ENCODE data around the gene ZBTB47. TPM values are rescaled to one million over a fixed set of nuclear protein-coding genes. Genes with fewer than 3 reads are reported as not detected.

Gene ZBTB47
- total and polyA plus RNA-seq, 2 donors (not counting 1 experiment from before 2014, with no cell fraction given), result 15.6 to 49.4 TPM

GRCh38 chr3:42661593-42662022 is 8.1 kb downstream of the ZBTB47 start:
- H3K9me3 ChIP-seq (ENCODE audit: control insufficient read depth, insufficient read depth, low read depth, low read length), result no peaks in the 10 kb centered on the region
- peaks cover 4% of the 10 kb centered on the region for H3K4me1 ChIP-seq (ENCODE audit: control insufficient read depth, extremely low read depth, insufficient read depth, low read length)
- no peaks in the 10 kb centered on the region for H3K27me3 ChIP-seq (ENCODE audit: control insufficient read depth, insufficient read depth, low read length)
- TF ChIP-seq CTCF (conservative IDR thresholded peaks at IDR 0.05 in 1 of 2, IDR thresholded peaks at IDR 0.05 in 1 of 2; ENCODE audit: low read depth in 1 of 2, low read length in 2 of 2) (no peak), EZH2 (IDR thresholded peaks at IDR 0.05; ENCODE audit: low read length, missing control alignments) (no peak)
- no peak overlapping the region for H3K4me3 ChIP-seq (replicated peaks in 1 of 4; ENCODE audit: control extremely low read depth in 1 of 4, insufficient read depth in 1 of 4, low read depth in 3 of 4, low read length in 4 of 4)
- no peaks in the 10 kb centered on the region for H4K20me1 ChIP-seq (ENCODE audit: control insufficient read depth, extremely low read depth, insufficient read depth, low read length)
- no peak overlapping the region for H2AFZ ChIP-seq (ENCODE audit: low read length)
- no peak overlapping the region for H3K27ac ChIP-seq (ENCODE audit: insufficient read depth, low read length)
- H3K36me3 ChIP-seq (ENCODE audit: control insufficient read depth, insufficient read depth, low read length), result peaks cover 17% of the 10 kb centered on the region
- H3K9ac ChIP-seq (ENCODE audit: insufficient read depth, low read length), result no peak overlapping the region
- H3K79me2 ChIP-seq (ENCODE audit: control insufficient read depth, insufficient read depth, low read length), result peaks cover 3% of the 10 kb centered on the region
- H3K4me2 ChIP-seq (ENCODE audit: extremely low read depth, insufficient read depth, low read length), result no peak overlapping the region
- DNase-seq (ENCODE audit: low read depth in 2 of 2), result no peak

DNA sequence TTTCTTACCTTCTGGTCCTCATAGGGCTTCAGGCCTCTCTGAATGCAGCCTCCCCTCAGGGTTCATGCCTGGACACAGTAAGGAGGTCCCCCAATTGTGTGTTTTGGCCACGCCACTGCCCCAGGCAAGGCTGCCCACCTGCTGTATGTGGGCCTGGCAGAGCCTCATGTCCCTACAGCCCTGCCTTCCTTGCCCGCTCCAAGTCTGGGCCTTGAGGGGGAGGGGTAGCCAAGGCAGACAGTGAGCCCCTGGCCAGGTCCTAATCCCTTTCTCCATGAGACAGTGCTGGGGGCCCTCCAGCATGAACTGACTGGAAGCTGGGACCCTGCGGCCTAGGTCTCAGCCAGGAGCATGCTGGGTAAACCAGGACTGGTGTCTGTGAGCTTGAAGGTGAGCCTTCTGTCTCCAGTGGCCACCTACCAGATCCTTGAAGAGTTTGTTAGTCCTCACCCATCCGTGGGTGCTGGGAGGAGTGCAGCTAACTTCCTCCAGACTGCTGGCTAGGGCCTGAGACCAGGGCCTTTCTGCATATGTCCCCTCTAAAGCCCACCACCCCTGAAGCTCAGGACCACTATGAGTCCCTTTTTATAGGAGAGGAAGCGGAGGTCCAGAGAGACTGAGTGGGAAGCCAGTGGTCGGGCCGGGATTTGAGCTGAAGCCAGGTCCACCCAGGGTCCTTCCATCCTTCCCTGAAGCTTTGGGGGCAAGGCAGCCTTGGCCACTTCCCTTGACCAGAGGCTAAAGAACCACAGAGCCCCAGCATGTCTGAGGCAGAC is 8.7 kb downstream of the ZBTB47 start:
- TF ChIP-seq CTCF (conservative IDR thresholded peaks at IDR 0.05 in 1 of 2, IDR thresholded peaks at IDR 0.05 in 1 of 2; ENCODE audit: low read depth in 1 of 2, low read length in 2 of 2) (no peak), EZH2 (IDR thresholded peaks at IDR 0.05; ENCODE audit: low read length, missing control alignments) (no peak)
- Histone ChIP-seq H3K9ac (ENCODE audit: insufficient read depth, low read length) (no peak overlapping the region), H3K4me2 (ENCODE audit: extremely low read depth, insufficient read depth, low read length) (no peak overlapping the region), H3K27me3 (ENCODE audit: control insufficient read depth, insufficient read depth, low read length) (no peaks in the 10 kb centered on the region), H3K36me3 (ENCODE audit: control insufficient read depth, insufficient read depth, low read length) (peaks cover 17% of the 10 kb centered on the region), H4K20me1 (ENCODE audit: control insufficient read depth, extremely low read depth, insufficient read depth, low read length) (no peaks in the 10 kb centered on the region), H2AFZ (ENCODE audit: low read length) (no peak overlapping the region), H3K4me3 (replicated peaks in 1 of 4; ENCODE audit: control extremely low read depth in 1 of 4, insufficient read depth in 1 of 4, low read depth in 3 of 4, low read length in 4 of 4) (no peak overlapping the region), H3K27ac (ENCODE audit: insufficient read depth, low read length) (no peak overlapping the region), H3K79me2 (ENCODE audit: control insufficient read depth, insufficient read depth, low read length) (no peaks in the 10 kb centered on the region), H3K9me3 (ENCODE audit: control insufficient read depth, insufficient read depth, low read depth, low read length) (no peaks in the 10 kb centered on the region), H3K4me1 (ENCODE audit: control insufficient read depth, extremely low read depth, insufficient read depth, low read length) (peaks cover 4% of the 10 kb centered on the region)
- DNase-seq (ENCODE audit: low read depth in 2 of 2), result no peak

GRCh38 chr3:42662813-42663535 is 9.5 kb downstream of the ZBTB47 start:
- H3K4me3 ChIP-seq (replicated peaks in 1 of 4; ENCODE audit: control extremely low read depth in 1 of 4, insufficient read depth in 1 of 4, low read depth in 3 of 4, low read length in 4 of 4), result no peak overlapping the region
- TF ChIP-seq EZH2 (IDR thresholded peaks at IDR 0.05; ENCODE audit: low read length, missing control alignments), result no peak
- TF ChIP-seq CTCF (conservative IDR thresholded peaks at IDR 0.05 in 1 of 2, IDR thresholded peaks at IDR 0.05 in 1 of 2; ENCODE audit: low read depth in 1 of 2, low read length in 2 of 2), result no peak
- no peaks in the 10 kb centered on the region for H4K20me1 ChIP-seq (ENCODE audit: control insufficient read depth, extremely low read depth, insufficient read depth, low read length)
- no peaks in the 10 kb centered on the region for H3K79me2 ChIP-seq (ENCODE audit: control insufficient read depth, insufficient read depth, low read length)
- peaks cover 17% of the 10 kb centered on the region for H3K36me3 ChIP-seq (ENCODE audit: control insufficient read depth, insufficient read depth, low read length)
- H3K4me1 ChIP-seq (ENCODE audit: control insufficient read depth, extremely low read depth, insufficient read depth, low read length), result peaks cover 4% of the 10 kb centered on the region
- H2AFZ ChIP-seq (ENCODE audit: low read length), result no peak overlapping the region
- H3K27ac ChIP-seq (ENCODE audit: insufficient read depth, low read length), result no peak overlapping the region
- DNase-seq (ENCODE audit: low read depth in 2 of 2), result no peak
- H3K27me3 ChIP-seq (ENCODE audit: control insufficient read depth, insufficient read depth, low read length), result no peaks in the 10 kb centered on the region
- no peak overlapping the region for H3K9ac ChIP-seq (ENCODE audit: insufficient read depth, low read length)
- no peak overlapping the region for H3K4me2 ChIP-seq (ENCODE audit: extremely low read depth, insufficient read depth, low read length)
- H3K9me3 ChIP-seq (ENCODE audit: control insufficient read depth, insufficient read depth, low read depth, low read length), result no peaks in the 10 kb centered on the region

All from fibroblast of lung (primary cell).